HFF-Myc (cell line): ENCODE measurements around the gene PRXL2B.

Source experiments
- DNase-seq: peaks from one replicate; pipeline ENCODE4 v3.0.0-alpha.2; 2011; ENCODE audit warnings: low read depth; ENCODE audit errors: extremely low read depth
- H3K4me3 ChIP-seq: replicated peaks from 2 replicates; pipeline ENCODE4 v1.5.1; 2011; ENCODE audit warnings: low read depth, mild to moderate bottlenecking, control low read depth, low read length
- CTCF ChIP-seq: IDR thresholded peaks from 2 replicates; pipeline ENCODE4 v1.5.1; 2012; ENCODE audit warnings: mild to moderate bottlenecking, low read depth, low read length, control low read depth; ENCODE audit errors: missing control alignments

PRXL2B gene

GRCh38 chr1:2541619-2542245 lies 44.8 kb upstream of the PRXL2B start:
- no peak for TF ChIP-seq CTCF
- no peak for DNase-seq
- H3K4me3 ChIP-seq, result no peak overlapping the region

- DNase-seq, result no peak
- no peak overlapping the region for H3K4me3 ChIP-seq
- no peak for TF ChIP-seq CTCF
Measured at GRCh38 chr1:2542246-2542915, 44.2 kb upstream of the PRXL2B start.

- no peak for TF ChIP-seq CTCF
- DNase-seq, result no peak
- no peak overlapping the region for H3K4me3 ChIP-seq
Measured at GRCh38 chr1:2543543-2544092, 43.0 kb upstream of the PRXL2B start.

GRCh38 chr1:2544093-2544874 lies 42.3 kb upstream of the PRXL2B start:
- DNase-seq, result no peak
- H3K4me3 ChIP-seq, result no peak overlapping the region
- TF ChIP-seq CTCF, result no peak

GRCh38 chr1:2544875-2545640 lies 41.5 kb upstream of the PRXL2B start:
- H3K4me3 ChIP-seq, result no peak overlapping the region
- no peak for DNase-seq
- TF ChIP-seq CTCF, result no peak
